ENCODE data around the gene CMYA5.

- TF ChIP-seq POLR2A (IDR thresholded peaks at IDR 0.05) (no peak), CTCF (IDR thresholded peaks at IDR 0.05) (no peak), EP300 (IDR thresholded peaks at IDR 0.05) (no peak)
Measured at GRCh38 chr5:79837761-79838551, 148.3 kb downstream of the CMYA5 start.

Data from ovary (tissue), 3 donors.